Activated T-helper 1 cell treated with anti-CD3 and anti-CD28 coated beads, Interleukin-2, amount 50 U/mL, for 16 hours (primary cell): ENCODE measurements around the gene POU2AF2.
"Not testable (repeated sequence)": the region's sequence is repeated elsewhere in the genome, so short reads cannot be mapped to it uniquely, and the experiment has no call there.

Experiments
- DNase-seq, 2 donors: peaks; one replicate each; pipeline ENCODE4 v3.0.0-alpha.2; 2020; ENCODE audit warnings: low read depth in 1 of 2, low spot score in 1 of 2

Gene POU2AF2

GRCh38 chr11:111301842-111302118 is 56.3 kb downstream of the POU2AF2 start:
- DNase-seq: no peak

DNA sequence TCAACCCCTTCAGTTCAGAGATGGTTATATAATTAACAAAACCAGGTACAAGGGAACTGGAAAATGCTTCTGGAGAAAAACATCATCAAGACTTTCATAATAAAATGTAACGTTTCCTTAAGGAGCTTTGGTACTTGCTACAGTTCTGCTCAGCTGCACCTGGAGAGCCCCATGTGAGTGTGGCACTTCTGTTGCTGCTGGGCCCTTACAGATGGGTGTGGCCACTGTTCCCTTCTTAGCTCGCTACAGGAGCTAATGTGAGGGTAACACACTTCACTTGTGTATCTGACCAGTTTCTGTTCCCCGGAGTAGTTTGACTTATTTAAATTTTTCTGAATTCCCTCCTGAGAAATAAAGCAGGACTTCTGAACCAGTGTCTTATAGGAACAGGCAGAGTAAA is 56.8 kb downstream of the POU2AF2 start:
- DNase-seq: no peak

- no peak for DNase-seq
Observed at GRCh38 chr11:111303461-111303860, 57.9 kb downstream of the POU2AF2 start.

- no peak for DNase-seq
Observed at GRCh38 chr11:111305162-111305802, 59.8 kb downstream of the POU2AF2 start.

DNA sequence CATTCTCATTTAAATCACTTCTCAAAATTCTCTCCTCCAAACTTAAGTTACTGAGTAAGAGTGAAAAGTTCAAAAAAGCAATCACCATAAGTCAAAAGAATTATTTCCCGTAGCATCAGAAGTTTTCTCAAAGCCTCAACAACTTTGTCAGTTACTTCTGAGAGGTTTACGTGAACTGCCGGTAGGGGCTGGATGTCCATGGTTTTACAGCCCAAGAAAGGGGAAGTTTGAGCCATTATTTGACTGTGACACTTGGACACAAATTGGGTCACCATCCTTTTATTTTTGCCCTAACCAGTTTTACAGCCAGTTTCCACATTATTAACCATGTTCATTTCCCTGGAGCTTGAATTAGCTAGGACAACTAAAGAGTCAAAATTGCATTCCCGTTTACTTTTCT is 60.4 kb downstream of the POU2AF2 start:
- no peak for DNase-seq

GRCh38 chr11:111306321-111306720 is 60.8 kb downstream of the POU2AF2 start:
- no peak for DNase-seq

DNA sequence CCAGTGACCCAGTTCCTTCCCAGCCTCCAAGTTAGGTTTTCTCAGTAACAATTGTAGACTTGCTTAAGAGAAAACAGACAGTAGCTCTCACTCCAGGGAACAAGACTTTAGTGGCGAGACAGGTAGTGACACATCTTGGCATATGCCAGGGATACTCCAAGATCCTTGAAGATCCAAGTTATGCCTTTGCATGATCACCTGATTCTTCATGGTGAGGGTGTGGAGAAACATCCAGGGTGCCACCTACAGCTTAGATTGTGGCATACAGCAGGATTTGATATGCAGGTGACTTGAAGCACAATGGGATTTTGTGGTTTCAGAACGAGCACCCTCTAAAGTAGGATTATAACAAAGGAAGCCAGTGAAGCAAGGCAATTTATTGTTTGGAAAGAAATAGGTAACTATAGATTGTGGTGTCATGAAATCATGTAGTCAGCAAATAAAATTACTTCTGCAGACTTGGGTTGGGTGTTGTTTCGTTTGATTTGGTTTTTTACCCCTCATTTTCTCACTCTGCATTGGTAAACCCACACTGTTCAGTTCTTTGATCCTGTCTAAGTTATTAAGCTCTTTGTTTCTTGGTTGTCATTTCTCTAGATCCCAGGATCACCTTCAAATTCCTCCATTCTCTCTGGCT is 62.1 kb downstream of the POU2AF2 start:
- DNase-seq: no peak

DNA sequence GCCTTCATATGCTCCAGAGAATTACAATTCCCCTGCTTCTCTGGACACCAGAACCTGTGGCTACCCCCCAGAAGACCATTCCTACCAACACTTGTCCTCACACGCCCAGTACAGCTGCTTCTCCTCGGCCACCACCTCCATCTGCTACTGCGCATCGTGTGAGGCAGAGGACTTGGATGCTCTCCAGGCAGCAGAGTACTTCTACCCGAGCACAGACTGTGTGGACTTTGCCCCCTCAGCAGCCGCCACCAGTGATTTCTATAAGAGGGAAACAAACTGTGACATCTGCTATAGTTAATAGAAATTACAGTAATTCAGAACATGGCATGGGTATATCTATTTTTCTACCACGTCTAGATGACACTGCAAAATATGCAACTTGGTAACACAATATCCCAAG is 62.6 kb downstream of the POU2AF2 start:
- DNase-seq: no peak

- DNase-seq: no peak
Observed at GRCh38 chr11:111309215-111309915, 63.8 kb downstream of the POU2AF2 start.

DNA sequence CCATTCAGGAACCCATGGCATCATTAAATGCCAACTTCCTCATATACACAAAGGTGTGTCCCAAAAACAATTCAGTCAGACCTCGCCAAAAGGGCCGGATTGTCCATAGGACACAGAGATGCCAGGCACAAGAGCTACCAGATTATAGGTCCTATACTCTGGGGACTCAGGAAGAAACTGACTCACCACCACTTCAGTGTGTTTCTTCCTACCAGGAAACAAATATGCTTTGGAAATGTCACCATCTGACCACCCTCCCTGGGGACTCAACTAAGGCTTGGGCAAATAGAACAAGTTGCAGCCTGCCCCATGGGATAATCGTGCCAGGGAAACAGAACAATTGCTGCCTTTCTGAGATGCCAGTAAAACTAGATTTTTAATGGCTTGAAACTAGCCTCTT is 64.6 kb downstream of the POU2AF2 start:
- no peak for DNase-seq

DNA sequence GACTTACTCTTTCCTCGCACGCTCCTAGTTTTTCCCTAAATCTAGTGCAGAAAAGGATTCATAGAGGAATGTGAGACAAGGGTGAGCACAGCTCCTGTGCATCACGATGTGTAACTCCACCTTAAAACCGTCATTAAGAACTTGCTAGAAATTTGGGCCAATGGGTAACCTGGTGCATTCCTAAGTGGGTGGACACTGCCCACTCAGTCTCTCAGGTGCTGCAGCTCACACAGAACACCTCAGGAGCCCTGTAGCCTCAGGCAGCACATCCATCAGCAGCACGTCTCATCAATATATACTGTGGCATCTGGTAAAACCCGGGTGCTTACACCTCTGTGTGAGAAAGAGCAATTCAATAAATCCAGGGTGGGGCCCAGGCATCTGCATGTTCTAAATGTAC is 65.2 kb downstream of the POU2AF2 start:
- DNase-seq: no peak

- DNase-seq: no peak
Observed at GRCh38 chr11:111312076-111312475, 66.6 kb downstream of the POU2AF2 start.

DNA sequence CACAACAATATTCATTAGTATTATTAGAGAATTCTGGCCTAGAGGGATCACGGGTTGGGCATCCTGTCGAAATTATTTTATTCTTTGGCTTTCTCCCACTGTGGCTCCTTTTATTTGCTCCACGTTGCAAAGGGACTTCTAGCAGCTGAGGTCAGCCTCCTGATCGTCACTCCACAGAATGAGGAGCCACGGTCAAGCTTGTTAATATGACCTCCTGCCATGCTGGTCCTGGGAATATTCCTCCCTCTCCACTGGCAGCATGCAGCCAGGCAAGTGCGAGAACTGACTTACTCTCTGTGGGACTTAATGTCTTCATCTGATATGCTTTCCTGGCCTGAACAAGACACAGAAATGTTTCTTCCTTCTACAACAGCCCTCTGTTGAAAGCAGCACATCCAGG is 73.8 kb downstream of the POU2AF2 start:
- DNase-seq: no peak

DNA sequence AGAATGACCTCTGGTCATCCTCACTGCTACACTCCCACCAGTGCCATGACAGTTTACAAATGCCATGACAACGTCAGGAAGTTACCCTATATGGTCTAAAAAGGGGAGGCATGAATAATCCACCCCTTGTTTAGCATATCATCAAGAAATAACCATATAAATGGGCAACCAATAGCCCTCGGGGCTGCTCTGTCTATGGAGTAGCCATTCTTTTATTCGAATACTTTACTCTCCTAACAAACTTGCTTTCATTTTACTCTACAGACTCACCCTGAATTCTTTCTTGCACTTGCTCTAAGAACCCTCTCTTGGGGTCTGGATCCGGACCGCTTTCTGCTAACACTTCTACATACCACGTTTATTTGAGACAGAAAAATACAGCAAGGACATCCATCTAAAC is 74.7 kb downstream of the POU2AF2 start:
- DNase-seq: not testable (repeated sequence)

GRCh38 chr11:111320728-111321568 is 75.4 kb downstream of the POU2AF2 start:
- DNase-seq: no peak

DNA sequence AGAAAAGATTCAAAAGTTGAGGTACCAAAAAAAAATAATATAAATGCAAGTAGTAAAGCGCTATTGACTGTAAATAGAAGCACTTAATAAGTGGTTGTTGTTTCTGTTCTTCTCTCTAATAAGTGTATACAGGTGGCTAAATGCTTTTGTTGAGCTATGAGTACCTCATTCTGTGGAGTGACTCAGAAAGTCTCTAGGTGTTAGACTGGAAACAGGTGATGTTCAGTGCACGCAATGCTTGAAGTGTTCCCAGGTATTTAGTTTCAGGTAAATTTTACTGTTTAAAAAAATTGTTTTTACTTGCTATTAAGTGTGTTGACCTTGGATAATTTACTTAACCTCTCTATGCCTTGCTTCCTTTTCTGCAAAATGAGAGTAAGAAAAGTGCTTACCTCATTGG is 77.0 kb downstream of the POU2AF2 start:
- no peak for DNase-seq

DNA sequence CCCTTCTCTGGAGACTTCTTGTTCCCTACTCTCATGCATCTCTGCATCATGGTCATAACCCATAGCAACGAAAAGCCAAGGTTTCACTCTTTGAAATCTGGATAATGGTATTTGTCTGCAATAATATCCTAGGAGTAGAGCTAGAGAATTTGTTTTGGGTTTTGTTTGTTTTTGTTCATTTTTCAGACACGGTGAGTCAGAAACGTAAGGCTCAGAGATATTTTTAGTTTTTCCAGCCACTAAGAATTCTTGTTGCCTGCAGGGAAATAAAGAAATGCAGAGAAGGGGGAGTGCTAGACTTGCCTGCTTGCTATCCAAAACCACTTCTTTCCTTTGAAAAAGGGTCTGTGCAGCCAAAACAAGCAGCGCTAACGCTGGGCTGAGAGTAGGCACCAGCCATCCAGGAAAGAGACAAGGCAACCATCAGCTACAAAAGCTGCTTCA is 78.8 kb downstream of the POU2AF2 start:
- DNase-seq: no peak

GRCh38 chr11:111325259-111325658 is 79.7 kb downstream of the POU2AF2 start:
- DNase-seq: no peak

GRCh38 chr11:111326824-111327223 is 81.3 kb downstream of the POU2AF2 start:
- DNase-seq: no peak

- DNase-seq: no peak
Observed at GRCh38 chr11:111327908-111328624, 82.5 kb downstream of the POU2AF2 start.
